IMR-90 (cell line): ENCODE results near the gene LRRC47. TPM values are rescaled to one million over a fixed set of nuclear protein-coding genes. Genes with fewer than 3 reads are reported as not detected.
A peak's percentile ranks its signal among the peaks of the same experiment; 100 is the strongest.

Experiments
- ATAC-seq: fragments of 200-7000 bp; cut with Tn5 transposase; 2 replicates; pipeline ENCODE4 v1.9.1; 2020; ENCODE audit warnings: low read depth, mild to moderate bottlenecking, moderate library complexity
- BruUV-seq: library from RNA; stranded (reverse); fragments of 400-500 nt; replicated peaks from 2 replicates; lab custom pipeline; 2021; lab: Mats Ljungman, UMichigan
- CTCF ChIA-PET: fragments of 300-600 bp; formaldehyde crosslinking; extraction: SDS; loops from one replicate; lab custom pipeline; 2021; ENCODE audit warnings: antibody characterized with exemption; lab: Yijun Ruan, JAX
- POLR2A ChIA-PET: fragments of 300-600 bp; sonication (Branson Sonifier 250); formaldehyde crosslinking; loops from one replicate; lab custom pipeline; 2022; ENCODE audit warnings: antibody characterized with exemption; ENCODE audit not compliant: unreplicated experiment; lab: Charles Lee
- DNase-seq: peaks from one replicate; pipeline ENCODE4 v3.0.0; 2013
- H2AFZ ChIP-seq: replicated peaks from 2 replicates; pipeline ENCODE3; 2013; ENCODE audit warnings: low read length, mild to moderate bottlenecking; ENCODE audit not compliant: poor library complexity
- H2AK5ac ChIP-seq: 2 replicates; pipeline ENCODE4 v1.6.1; 2013; ENCODE audit warnings: low read depth, low read length, inconsistent platforms
- H2AK9ac ChIP-seq: replicated peaks from 2 replicates; pipeline ENCODE3; 2013; ENCODE audit warnings: mild to moderate bottlenecking, low read depth, low read length, moderate library complexity; ENCODE audit not compliant: poor library complexity
- H2BK120ac ChIP-seq: 2 replicates; pipeline ENCODE4 v1.6.1; 2013; ENCODE audit warnings: low read depth, low read length, inconsistent platforms
- H2BK15ac ChIP-seq: 3 replicates; pipeline ENCODE4 v1.6.1; 2013; ENCODE audit warnings: low read depth, low read length, inconsistent platforms
- H2BK20ac ChIP-seq: 2 replicates; pipeline ENCODE4 v1.6.1; 2013; ENCODE audit warnings: low read depth, mild to moderate bottlenecking, inconsistent platforms, low read length, moderate library complexity
- H2BK5ac ChIP-seq: 2 replicates; pipeline ENCODE4 v1.6.1; 2013; ENCODE audit warnings: mild to moderate bottlenecking, low read depth, low read length, inconsistent platforms; ENCODE audit not compliant: poor library complexity, severe bottlenecking
- H3K14ac ChIP-seq: replicated peaks from 2 replicates; pipeline ENCODE4 v1.6.1; 2013; ENCODE audit warnings: low read depth, low read length, inconsistent platforms
- H3K18ac ChIP-seq: 2 replicates; pipeline ENCODE4 v1.6.1; 2013; ENCODE audit warnings: low read depth, low read length, control low read depth
- H3K23ac ChIP-seq: 2 replicates; pipeline ENCODE4 v1.6.1; 2013; ENCODE audit warnings: low read depth, low read length, inconsistent platforms
- H3K27ac ChIP-seq: 2 replicates; pipeline ENCODE4 v1.5.1; 2013; ENCODE audit warnings: mild to moderate bottlenecking, control low read depth, low read length; ENCODE audit not compliant: insufficient read depth
- H3K27me3 ChIP-seq: 2 replicates; pipeline ENCODE4 v1.6.1; 2013; ENCODE audit warnings: low read length; ENCODE audit not compliant: control insufficient read depth, insufficient read depth
- H3K36me3 ChIP-seq: 2 replicates; pipeline ENCODE4 v1.6.1; 2013; ENCODE audit warnings: low read length, mixed read lengths; ENCODE audit not compliant: control insufficient read depth, insufficient read depth
- H3K4ac ChIP-seq: 2 replicates; pipeline ENCODE4 v1.6.1; 2013; ENCODE audit warnings: low read depth, low read length, inconsistent platforms
- H3K4me1 ChIP-seq: 2 replicates; pipeline ENCODE4 v1.6.1; 2013; ENCODE audit warnings: low read length, mixed read lengths; ENCODE audit not compliant: control insufficient read depth, insufficient read depth
- H3K4me2 ChIP-seq: 2 replicates; pipeline ENCODE4 v1.6.1; 2013; ENCODE audit warnings: low read depth, mild to moderate bottlenecking, control low read depth, low read length, moderate library complexity
- H3K4me3 ChIP-seq: 2 replicates; pipeline ENCODE4 v1.5.1; 2013; ENCODE audit warnings: low read depth, mild to moderate bottlenecking, control low read depth, low read length, moderate library complexity; ENCODE audit not compliant: insufficient read depth
- H3K56ac ChIP-seq: 2 replicates; pipeline ENCODE4 v1.6.1; 2013; ENCODE audit warnings: low read length, inconsistent platforms; ENCODE audit not compliant: insufficient read depth; ENCODE audit errors: extremely low read depth
- H3K79me1 ChIP-seq, 2 experiments: 2 replicates each; pipeline ENCODE4 v1.6.1; 2013; ENCODE audit warnings: low read length in 2 of 2, inconsistent platforms in 1 of 2, low read depth in 1 of 2
- H3K9ac ChIP-seq: 2 replicates; pipeline ENCODE4 v1.6.1; 2013; ENCODE audit warnings: low read depth, low read length, control low read depth
- H3K9me1 ChIP-seq: 2 replicates; pipeline ENCODE4 v1.6.1; 2013; ENCODE audit warnings: low read length, inconsistent platforms; ENCODE audit not compliant: insufficient read depth
- H3K9me3 ChIP-seq: 2 replicates; pipeline ENCODE4 v1.6.1; 2013; ENCODE audit warnings: low read length; ENCODE audit not compliant: control insufficient read depth, insufficient read depth
- H4K20me1 ChIP-seq: 2 replicates; pipeline ENCODE4 v1.6.1; 2013; ENCODE audit warnings: low read length, inconsistent platforms; ENCODE audit not compliant: insufficient read depth
- H4K5ac ChIP-seq: 2 replicates; pipeline ENCODE4 v1.6.1; 2013; ENCODE audit warnings: mild to moderate bottlenecking, low read depth, low read length, control low read depth
- H4K8ac ChIP-seq, 2 experiments: 2 replicates each; pipeline ENCODE4 v1.6.1; 2013; ENCODE audit warnings: low read depth in 2 of 2, low read length in 2 of 2, control low read depth in 1 of 2, inconsistent platforms in 1 of 2
- H4K91ac ChIP-seq: 2 replicates; pipeline ENCODE4 v1.6.1; 2013; ENCODE audit warnings: low read depth, low read length, inconsistent platforms; ENCODE audit not compliant: insufficient read depth
- BHLHE40 ChIP-seq: fragments of 150-350 bp; IDR thresholded peaks from 2 replicates; pipeline ENCODE4 v1.6.1; 2016; ENCODE audit warnings: mild to moderate bottlenecking, low read depth, low read length
- CEBPB ChIP-seq: IDR thresholded peaks from 2 replicates; pipeline ENCODE4 v1.6.1; 2012; ENCODE audit warnings: low read depth, low read length, improper control_type of control experiment
- CHD1 ChIP-seq: IDR thresholded peaks from 2 replicates; pipeline ENCODE4 v1.6.1; 2012; ENCODE audit warnings: low read depth, low read length, improper control_type of control experiment
- CTCF ChIP-seq: conservative IDR thresholded peaks from 2 replicates; pipeline ENCODE4 v1.5.1; 2012; ENCODE audit warnings: mild to moderate bottlenecking, low read depth, low read length, improper control_type of control experiment
- ELK1 ChIP-seq: fragments of 150-350 bp; IDR thresholded peaks from 2 replicates; pipeline ENCODE4 v1.6.1; 2016; ENCODE audit warnings: low read depth, mild to moderate bottlenecking, low read length, moderate library complexity, borderline replicate concordance
- FOS ChIP-seq: fragments of 150-350 bp; IDR thresholded peaks from 2 replicates; pipeline ENCODE4 v1.6.1; 2016; ENCODE audit warnings: low read depth, low read length
- MAFK ChIP-seq: IDR thresholded peaks from 2 replicates; pipeline ENCODE4 v1.6.1; 2012; ENCODE audit warnings: low read depth, low read length, improper control_type of control experiment
- MAZ ChIP-seq: IDR thresholded peaks from 2 replicates; pipeline ENCODE4 v1.6.1; 2012; ENCODE audit warnings: low read depth, mild to moderate bottlenecking, low read length, improper control_type of control experiment, moderate library complexity, borderline replicate concordance
- MXI1 ChIP-seq: IDR thresholded peaks from 2 replicates; pipeline ENCODE4 v1.6.1; 2012; ENCODE audit warnings: low read depth, mild to moderate bottlenecking, low read length, moderate library complexity, borderline replicate concordance
- NFE2L2 ChIP-seq: fragments of 150-350 bp; IDR thresholded peaks from 2 replicates; pipeline ENCODE4 v1.6.1; 2016; ENCODE audit warnings: low read depth, mild to moderate bottlenecking, low read length
- POLR2A ChIP-seq: IDR thresholded peaks from 2 replicates; pipeline ENCODE4 v1.6.1; 2012; ENCODE audit warnings: mild to moderate bottlenecking, low read depth, low read length
- RAD21 ChIP-seq: IDR thresholded peaks from 2 replicates; pipeline ENCODE4 v1.6.1; 2012; ENCODE audit warnings: low read length, improper control_type of control experiment
- RCOR1 ChIP-seq: IDR thresholded peaks from 2 replicates; pipeline ENCODE4 v1.6.1; 2012; ENCODE audit warnings: mild to moderate bottlenecking, low read length, improper control_type of control experiment; ENCODE audit not compliant: insufficient replicate concordance
- RFX5 ChIP-seq: IDR thresholded peaks from 2 replicates; pipeline ENCODE4 v1.8.0; 2012; ENCODE audit warnings: low read depth, mild to moderate bottlenecking, low read length, moderate library complexity
- USF2 ChIP-seq: fragments of 150-350 bp; IDR thresholded peaks from 2 replicates; pipeline ENCODE4 v1.6.1; 2017; ENCODE audit warnings: mild to moderate bottlenecking, antibody characterized with exemption, low read length, low read depth
- WGBS, 2 experiments: methylation state at CpG; one replicate each; pipeline versions ENCODE4 v1.1.5 to v1.1.7; 2013; ENCODE audit warnings: missing lambda C conversion rate in 2 of 2; ENCODE audit not compliant: insufficient read length in 1 of 2; ENCODE audit errors: extremely low coverage in 2 of 2; 5-methylcytosine and 5-hydroxymethylcytosine counted together
- dilution Hi-C: fragments of 300-500 bp; cut with HindIII; formaldehyde crosslinking; loops from one replicate; pipeline ENCODE4 v1.14.3; 2018; ENCODE audit warnings: low sequenced_read_pairs; ENCODE audit not compliant: unreplicated experiment
- in situ Hi-C: fragments of 300-500 bp; cut with MboI; formaldehyde crosslinking; loops from 3 replicates; pipeline ENCODE4 v1.14.3; 2019; ENCODE audit warnings: low sequenced_read_pairs, inconsistent platforms, mixed read lengths
- intact Hi-C: fragments of 100-400 bp; cut with micrococcal nuclease; formaldehyde crosslinking; loops from 2 replicates; pipeline ENCODE4 v1.10.0; 2022
- polyA plus RNA-seq, 3 experiments: library from polyadenylated mRNA; depleted of rRNA; stranded (reverse); fragments of >200 nt; gene quantifications; 2 replicates each; pipeline ENCODE4 v1.2.3, GENCODE V29; 2012; ENCODE audit warnings: low replicate concordance in 1 of 3
- total RNA-seq: library from RNA; depleted of rRNA; stranded (reverse); fragments of >200 nt; gene quantifications from 2 replicates; pipeline ENCODE4 v1.2.3, GENCODE V29; 2012

Gene LRRC47
- total and polyA plus RNA-seq, 2 of the 4 experiments (the other 2 are of a cell fraction) = 15.2 to 19.7 TPM

- H3K9ac ChIP-seq = no peak overlapping the region
- no peak overlapping the region for H3K27ac ChIP-seq
- H2BK20ac ChIP-seq = no peak overlapping the region
- H2AK5ac ChIP-seq = no peak overlapping the region
- H4K91ac ChIP-seq = no peak overlapping the region
- POLR2A ChIA-PET = no interaction called here
- peaks cover 11 to 24% of the 10 kb centered on the region in 2 experiments; a peak in 3 of 4 replicates for H3K79me1 ChIP-seq
- no peaks in the 10 kb centered on the region for H3K9me3 ChIP-seq
- H3K14ac ChIP-seq = no peak overlapping the region
- no peak overlapping the region for H3K18ac ChIP-seq
- peaks cover 43% of the 10 kb centered on the region for H3K36me3 ChIP-seq
- peaks cover 6% of the 10 kb centered on the region; the same call in 1 of the 2 replicates for H3K4me1 ChIP-seq
- H3K4me2 ChIP-seq = no peak overlapping the region
- BruUV-seq = no TSS peak
- H3K4ac ChIP-seq = no peak overlapping the region
- no peaks in the 10 kb centered on the region for H3K27me3 ChIP-seq
- peak overlapping the region; percentile 5 for H2AK9ac ChIP-seq
- H3K9me1 ChIP-seq = 0 out of 2 replicates have a peak, but pooled peaks cover 6% of the 10 kb centered on the region
- dilution Hi-C loops (no loop called here), in situ Hi-C loops (no loop called here), intact Hi-C loops (no loop called here)
- DNase-seq (no peak), ATAC-seq (no peak)
- H4K20me1 ChIP-seq = no peaks in the 10 kb centered on the region; the same call in 1 of the 2 replicates
- 95% methylated on average over 13 of the region's 22 CpGs; no CpG with 5 or more reads in 1 of the 2 experiments for WGBS, 2 experiments
- H3K4me3 ChIP-seq = no peak overlapping the region
- no peak overlapping the region for H4K8ac ChIP-seq
- no peak overlapping the region for H2AFZ ChIP-seq
- no peak overlapping the region for H2BK120ac ChIP-seq
- no peak overlapping the region for H3K23ac ChIP-seq
- no peak overlapping the region for H4K5ac ChIP-seq
- H3K56ac ChIP-seq = no peak overlapping the region
- no peak overlapping the region for H2BK15ac ChIP-seq
- CTCF ChIA-PET = no interaction called here
- no peak overlapping the region for H2BK5ac ChIP-seq
- TF ChIP-seq MAZ (no peak), RCOR1 (no peak), MAFK (no peak), NFE2L2 (no peak), ELK1 (no peak), CTCF (no peak), CEBPB (no peak), CHD1 (no peak), BHLHE40 (no peak), MXI1 (no peak), POLR2A (no peak), RAD21 (no peak), USF2 (no peak), FOS (no peak), RFX5 (no peak)
These were observed 54.5 kb downstream of the LRRC47 start for GRCh38 chr1:3741566-3742438.
